HG03342 (cell line): Measurements from ENCODE around the gene ZNF330.
"Not testable (repeated sequence)": the region's sequence is repeated elsewhere in the genome, so short reads cannot be mapped to it uniquely, and the experiment has no call there.

Experiments
- ATAC-seq: cut with Tn5 transposase; IDR thresholded peaks from one replicate; pipeline ENCODE4 v1.9.1; 2021; ENCODE audit warnings: mild to moderate bottlenecking, moderate library complexity; ENCODE audit not compliant: unreplicated experiment

Gene ZNF330

DNA sequence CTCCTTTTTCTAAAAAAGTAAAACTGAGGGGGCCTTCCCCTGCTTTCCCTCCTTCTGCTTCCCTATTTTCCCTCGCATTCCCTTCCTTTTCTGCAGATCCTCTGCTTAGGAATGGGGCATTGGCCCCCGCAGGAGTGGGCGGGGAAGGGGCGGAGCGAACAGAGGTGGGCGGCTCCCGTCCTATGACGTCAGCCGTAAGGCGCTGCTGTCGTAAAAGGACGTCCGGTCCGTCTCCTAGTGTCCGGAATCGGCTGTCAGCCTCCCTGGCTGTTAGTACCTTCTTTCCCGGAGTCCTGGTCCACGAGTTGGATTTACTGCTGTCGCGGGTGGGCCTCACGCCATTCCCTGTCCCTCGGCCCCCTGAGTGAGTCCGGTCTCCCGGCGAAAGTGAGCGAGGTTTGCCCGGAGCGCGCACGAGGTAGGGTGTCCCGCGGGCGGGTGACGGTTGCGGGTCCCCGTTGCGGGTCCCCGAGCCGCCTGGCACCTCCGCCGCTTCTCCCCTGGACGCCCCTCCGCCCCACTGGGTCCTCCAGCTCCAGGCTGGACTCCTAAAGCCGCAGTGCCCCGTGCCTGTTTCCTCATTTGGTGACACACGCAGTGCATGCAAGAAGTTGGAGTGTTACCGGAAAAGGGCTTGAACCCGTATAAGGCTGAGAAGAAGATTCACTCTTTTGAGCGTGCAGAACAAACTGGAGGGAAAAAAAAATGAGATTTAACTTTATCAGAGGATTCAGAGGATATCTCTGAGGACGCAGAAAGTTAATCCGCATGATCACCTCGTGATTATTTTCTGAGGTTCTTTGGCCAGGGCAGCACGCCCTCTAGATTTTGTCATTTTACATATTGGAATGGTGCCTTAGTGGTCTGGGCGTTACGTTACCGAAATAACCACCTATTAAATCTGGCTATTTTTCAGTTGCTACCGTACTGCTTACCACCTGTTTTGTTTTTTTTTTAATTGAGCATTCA lies at the start of gene ZNF330:
Gene ZNF330 (plus strand): TSS at position 205 of the 969 bp plus-strand sequence. CDS start 1,477 bp downstream, outside the sequence.
- ATAC-seq: peak; percentile 83

DNA sequence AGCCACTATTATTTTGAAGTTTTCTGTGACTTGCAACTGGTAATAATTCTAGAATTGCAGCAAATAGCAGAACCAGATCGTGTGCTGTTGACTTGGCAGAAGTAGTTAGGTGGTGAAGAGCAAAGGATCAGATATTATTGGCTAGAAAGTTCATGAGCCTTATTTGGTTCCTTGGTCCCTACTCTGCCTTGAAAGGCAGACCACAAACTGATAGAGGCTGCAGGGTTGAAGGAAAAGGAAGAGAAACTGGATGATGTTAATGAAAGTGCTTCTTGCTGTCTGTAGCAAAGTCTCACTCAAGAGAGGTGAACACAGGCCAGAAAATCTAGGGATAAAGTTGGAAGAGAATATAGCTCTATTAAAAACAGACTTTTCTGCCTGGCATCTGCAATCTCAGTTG lies 46.2 kb upstream of the ZNF330 start:
- ATAC-seq: no peak

DNA sequence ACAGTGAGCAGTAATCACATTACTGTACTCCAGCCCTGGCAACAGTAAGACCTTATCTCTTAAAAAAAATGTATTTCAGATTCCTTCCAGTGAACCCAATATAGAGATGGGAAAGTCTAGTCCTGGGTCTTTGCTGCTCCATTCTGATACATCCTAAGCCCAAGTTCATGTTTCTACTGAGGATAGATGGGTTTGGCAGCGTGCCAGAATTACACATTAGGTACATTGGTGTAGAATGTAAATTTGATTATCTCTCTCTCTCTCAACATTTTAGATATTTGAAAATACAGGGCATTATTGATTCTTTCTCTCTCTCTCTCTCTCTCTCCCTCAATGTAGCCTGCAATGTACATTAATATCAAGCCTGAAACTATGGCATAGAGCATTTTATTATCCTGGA lies 43.5 kb upstream of the ZNF330 start:
- ATAC-seq: no peak

DNA sequence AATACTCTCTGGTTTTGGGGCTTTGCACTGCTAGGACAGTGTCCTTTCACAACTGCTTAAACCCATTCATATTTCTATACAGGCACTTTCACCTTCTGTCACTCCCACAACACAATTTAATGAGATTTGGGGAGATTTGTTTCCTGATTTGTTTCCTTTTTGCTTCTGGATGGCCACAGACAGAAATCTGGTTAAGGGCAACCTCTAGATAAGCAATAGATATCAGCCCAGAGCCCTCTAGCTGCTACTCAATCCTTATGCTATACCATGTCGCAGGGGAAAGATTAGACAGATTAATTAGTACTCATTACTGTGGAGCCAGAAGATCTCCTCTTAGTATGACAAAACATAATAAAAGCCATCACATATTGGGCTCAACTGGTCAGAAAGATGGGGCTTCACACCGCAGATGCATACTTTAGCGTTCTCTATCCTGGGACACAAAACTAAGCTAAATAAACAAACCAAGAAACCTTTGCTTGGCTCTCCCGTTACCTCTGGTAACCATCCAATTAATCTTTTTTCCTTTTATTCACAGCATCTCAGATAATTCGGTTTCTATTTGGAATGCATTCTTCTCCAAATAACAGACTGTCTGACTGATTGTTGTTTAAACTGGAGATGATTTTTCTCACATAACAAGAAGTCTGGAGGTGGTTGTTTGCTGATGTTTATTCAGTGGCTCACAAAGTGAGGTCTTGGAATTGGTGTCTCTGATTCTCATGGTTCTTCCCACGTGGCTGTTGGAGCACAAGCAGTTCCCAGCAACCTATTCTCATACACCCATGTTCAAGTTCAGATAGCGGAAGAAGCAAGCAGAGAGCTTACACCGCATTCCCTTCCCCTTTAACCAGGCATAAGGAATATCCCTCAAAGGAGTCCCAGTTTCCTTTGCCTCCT lies 41.0 kb upstream of the ZNF330 start:
- no peak for ATAC-seq

DNA sequence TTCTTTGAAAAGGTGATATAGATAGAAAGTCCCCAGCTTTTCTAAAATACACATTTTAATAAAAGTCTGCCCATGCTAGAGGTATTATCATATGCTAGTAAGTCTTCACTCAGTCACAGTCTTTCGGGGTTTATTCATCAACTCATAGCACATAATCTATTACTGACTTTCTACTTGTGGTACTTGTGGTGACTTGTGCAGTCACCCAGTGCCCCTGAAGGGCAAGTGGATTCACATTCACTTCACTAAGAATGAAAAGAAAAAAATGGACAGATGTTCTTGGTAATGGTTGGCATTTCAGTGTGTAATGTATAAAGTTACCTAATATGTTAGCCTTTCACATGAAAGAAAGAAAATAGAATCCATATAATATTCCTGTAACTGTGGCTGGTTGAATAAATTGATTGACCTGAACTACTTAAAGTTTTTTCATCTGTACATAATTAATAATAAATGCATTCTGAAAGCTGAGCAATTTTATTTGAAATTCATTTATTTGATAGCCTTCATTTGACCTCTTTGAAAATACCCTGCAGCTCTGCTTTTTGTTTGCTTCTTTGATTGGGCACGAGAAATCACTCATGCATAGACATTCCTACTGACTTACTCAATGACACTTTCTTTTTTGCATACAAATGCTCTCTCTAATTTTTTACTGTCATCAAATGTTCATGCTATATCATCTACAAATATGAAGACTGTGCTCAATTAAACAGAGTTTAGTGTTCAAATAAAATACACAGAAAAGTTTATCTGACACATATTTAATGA lies 39.5 kb upstream of the ZNF330 start:
- ATAC-seq: peak; percentile 72

DNA sequence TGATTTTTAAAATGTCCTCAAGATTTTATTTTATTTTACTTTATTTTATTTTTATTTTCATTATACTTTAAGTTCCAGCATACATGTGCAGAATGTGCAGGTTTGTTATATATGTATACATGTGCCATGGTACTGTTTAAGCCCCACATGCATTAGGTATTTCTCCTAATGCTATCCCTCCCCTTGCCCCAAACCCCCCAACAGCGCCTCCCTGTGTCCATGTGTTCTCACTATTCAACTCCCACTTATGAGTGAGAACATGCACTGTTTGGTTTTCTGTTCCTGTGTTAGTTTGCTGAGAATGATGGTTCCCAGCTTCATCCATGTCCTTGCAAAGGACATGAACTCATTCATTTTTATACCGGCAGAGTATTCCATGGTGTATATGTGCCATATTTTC lies 37.2 kb upstream of the ZNF330 start:
- not testable (repeated sequence) for ATAC-seq

DNA sequence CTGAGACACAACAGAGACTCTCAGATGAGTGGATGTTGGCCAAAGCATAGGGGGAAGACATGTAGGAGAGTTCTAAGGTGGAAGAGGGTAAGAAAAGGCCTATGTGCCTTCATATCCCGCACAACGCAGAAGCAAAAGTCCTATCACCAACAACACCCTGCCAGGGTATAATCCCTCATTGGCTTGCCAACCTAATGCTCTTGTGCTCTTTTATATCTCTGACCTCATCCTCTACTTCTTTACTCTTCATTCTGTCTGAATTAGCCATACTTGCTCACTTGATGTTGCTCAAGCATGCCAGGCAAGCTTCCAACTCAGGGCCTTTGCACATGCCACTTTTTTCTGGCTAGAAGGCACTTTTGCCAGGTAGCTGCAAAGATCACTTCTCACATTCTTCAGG lies 28.1 kb upstream of the ZNF330 start:
- ATAC-seq: no peak

- ATAC-seq: no peak
Observed at GRCh38 chr4:141193516-141194034, 27.1 kb upstream of the ZNF330 start.

GRCh38 chr4:141195095-141195707 lies 25.5 kb upstream of the ZNF330 start:
- ATAC-seq: no peak

GRCh38 chr4:141196227-141196933 lies 24.3 kb upstream of the ZNF330 start:
- no peak for ATAC-seq

- no peak for ATAC-seq
Observed at GRCh38 chr4:141207961-141208360, 12.7 kb upstream of the ZNF330 start.

GRCh38 chr4:141210168-141210567 lies 10.5 kb upstream of the ZNF330 start:
- ATAC-seq: no peak

- ATAC-seq: no peak
Observed at GRCh38 chr4:141213550-141213991, 7.1 kb upstream of the ZNF330 start.

GRCh38 chr4:141215030-141215429 lies 5.7 kb upstream of the ZNF330 start:
- ATAC-seq: no peak

GRCh38 chr4:141216002-141216761 lies 4.5 kb upstream of the ZNF330 start:
- ATAC-seq: no peak

- peak; percentile 15 for ATAC-seq
Observed at GRCh38 chr4:141220271-141220670, 424 bp upstream of the ZNF330 start.

GRCh38 chr4:141223418-141223817 lies 2.7 kb downstream of the ZNF330 start:
- ATAC-seq: no peak

- ATAC-seq: not testable (repeated sequence)
Observed at GRCh38 chr4:141227280-141227679, 6.6 kb downstream of the ZNF330 start.
